H9 (cell line): ENCODE results near the gene CALHM5. TPM values are rescaled to one million over a fixed set of nuclear protein-coding genes. Genes with fewer than 3 reads are reported as not detected.

Experiments
- DNase-seq: peaks from one replicate; pipeline ENCODE4 v3.0.0-alpha.2; 2017
- H2AFZ ChIP-seq: one replicate; pipeline ENCODE4 v1.6.1; 2013; ENCODE audit warnings: mild to moderate bottlenecking, low read length, control low read depth, moderate library complexity
- H2AK5ac ChIP-seq: 2 replicates; pipeline ENCODE4 v1.6.1; 2013; ENCODE audit warnings: low read length, control low read depth, mixed read lengths; ENCODE audit not compliant: insufficient read length
- H2BK120ac ChIP-seq: one replicate; pipeline ENCODE4 v1.6.1; 2013; ENCODE audit warnings: low read depth, mild to moderate bottlenecking, low read length, control low read depth, inconsistent platforms; ENCODE audit not compliant: poor library complexity, severe bottlenecking
- H2BK12ac ChIP-seq: 2 replicates; pipeline ENCODE4 v1.6.1; 2013; ENCODE audit warnings: low read length, control low read depth, mixed read lengths, low read depth; ENCODE audit not compliant: insufficient read length
- H2BK15ac ChIP-seq: 2 replicates; pipeline ENCODE4 v1.6.1; 2013; ENCODE audit warnings: low read depth, low read length, control low read depth
- H2BK20ac ChIP-seq: one replicate; pipeline ENCODE4 v1.6.1; 2013; ENCODE audit warnings: low read depth, mild to moderate bottlenecking, low read length, control low read depth, inconsistent platforms; ENCODE audit not compliant: poor library complexity, severe bottlenecking
- H2BK5ac ChIP-seq: 2 replicates; pipeline ENCODE4 v1.6.1; 2013; ENCODE audit warnings: low read length, control low read depth, mixed read lengths; ENCODE audit not compliant: insufficient read length
- H3K14ac ChIP-seq: 2 replicates; pipeline ENCODE4 v1.6.1; 2013; ENCODE audit warnings: low read length, control low read depth; ENCODE audit not compliant: insufficient read depth
- H3K18ac ChIP-seq: 2 replicates; pipeline ENCODE4 v1.6.1; 2013; ENCODE audit warnings: low read depth, mild to moderate bottlenecking, mixed read lengths, low read length, control low read depth; ENCODE audit not compliant: insufficient read length
- H3K23ac ChIP-seq: 2 replicates; pipeline ENCODE4 v1.6.1; 2013; ENCODE audit warnings: low read length, control low read depth, mixed read lengths, low read depth; ENCODE audit not compliant: insufficient read length
- H3K23me2 ChIP-seq: 2 replicates; pipeline ENCODE4 v1.6.1; 2013; ENCODE audit warnings: low read depth, mild to moderate bottlenecking, mixed read lengths, low read length, control low read depth; ENCODE audit not compliant: insufficient read length, poor library complexity, severe bottlenecking
- H3K27ac ChIP-seq: 2 replicates; pipeline ENCODE4 v1.5.1; 2013; ENCODE audit warnings: low read length, control low read depth, mixed read lengths, low read depth; ENCODE audit not compliant: insufficient read length
- H3K27me3 ChIP-seq: 2 replicates; pipeline ENCODE4 v1.6.1; 2013; ENCODE audit warnings: low read length, control low read depth, inconsistent platforms; ENCODE audit not compliant: insufficient read depth
- H3K4ac ChIP-seq: 2 replicates; pipeline ENCODE4 v1.6.1; 2013; ENCODE audit warnings: low read depth, mild to moderate bottlenecking, control low read depth, inconsistent platforms, low read length, moderate library complexity
- H3K4me1 ChIP-seq: 2 replicates; pipeline ENCODE4 v1.6.1; 2013; ENCODE audit warnings: low read length, control low read depth, inconsistent platforms; ENCODE audit not compliant: insufficient read depth
- H3K4me2 ChIP-seq: 2 replicates; pipeline ENCODE4 v1.6.1; 2013; ENCODE audit warnings: low read length, control low read depth, mixed read lengths; ENCODE audit not compliant: insufficient read length, insufficient read depth
- H3K56ac ChIP-seq: 2 replicates; pipeline ENCODE4 v1.6.1; 2013; ENCODE audit warnings: low read depth, mild to moderate bottlenecking, mixed read lengths, low read length, control low read depth; ENCODE audit not compliant: insufficient read length
- H3K79me1 ChIP-seq: 2 replicates; pipeline ENCODE4 v1.6.1; 2013; ENCODE audit warnings: low read depth, mild to moderate bottlenecking, moderate library complexity, low read length, control low read depth, inconsistent platforms; ENCODE audit not compliant: insufficient read depth, poor library complexity, severe bottlenecking
- H3K79me2 ChIP-seq: 2 replicates; pipeline ENCODE4 v1.6.1; 2013; ENCODE audit warnings: low read length, control low read depth, inconsistent platforms; ENCODE audit not compliant: insufficient read depth
- H3K9ac ChIP-seq: 2 replicates; pipeline ENCODE4 v1.6.1; 2013; ENCODE audit warnings: low read length, control low read depth, mixed read lengths; ENCODE audit not compliant: insufficient read length; ENCODE audit errors: extremely low read depth
- H3K9me3 ChIP-seq: one replicate; pipeline ENCODE4 v1.6.1; 2013; ENCODE audit warnings: low read depth, low read length, inconsistent platforms; ENCODE audit not compliant: control insufficient read depth
- H3T11ph ChIP-seq: one replicate; pipeline ENCODE4 v1.6.1; 2013; ENCODE audit warnings: mild to moderate bottlenecking, low read length, control low read depth, inconsistent platforms
- H4K20me1 ChIP-seq: one replicate; pipeline ENCODE4 v1.6.1; 2013; ENCODE audit not compliant: control insufficient read depth, insufficient read length, insufficient read depth
- H4K5ac ChIP-seq: 2 replicates; pipeline ENCODE4 v1.6.1; 2013; ENCODE audit warnings: low read depth, mild to moderate bottlenecking, mixed read lengths, low read length, control low read depth; ENCODE audit not compliant: insufficient read length
- H4K8ac ChIP-seq: replicated peaks from 2 replicates; pipeline ENCODE4 v1.6.1; 2013; ENCODE audit warnings: low read length, control low read depth, mixed read lengths, low read depth; ENCODE audit not compliant: insufficient read length
- H4K91ac ChIP-seq: 2 replicates; pipeline ENCODE4 v1.6.1; 2013; ENCODE audit warnings: low read depth, mild to moderate bottlenecking, moderate library complexity, mixed read lengths, low read length, control low read depth; ENCODE audit not compliant: insufficient read length
- H3K27ac Mint-ChIP-seq, 3 experiments: 2 replicates in 2 of 3; 3 replicates in 1 of 3; pipeline ENCODE4 v1.8.0; 2020 to 2021; ENCODE audit warnings: mixed read lengths in 3 of 3, mild to moderate bottlenecking in 1 of 3, moderate library complexity in 1 of 3
- H3K27me3 Mint-ChIP-seq: 2 replicates; pipeline ENCODE4 v1.8.0; 2021; ENCODE audit warnings: low read depth, mild to moderate bottlenecking, moderate library complexity, mixed read lengths
- H3K36me3 Mint-ChIP-seq, 3 experiments: 2 replicates in 2 of 3; 3 replicates in 1 of 3; pipeline ENCODE4 v1.8.0; 2020 to 2021; ENCODE audit warnings: low read depth in 3 of 3, mixed read lengths in 3 of 3; ENCODE audit not compliant: insufficient read depth in 1 of 3
- H3K4me1 Mint-ChIP-seq, 2 experiments: 2 replicates each; pipeline ENCODE4 v1.8.0; 2020; ENCODE audit warnings: mixed read lengths in 2 of 2
- H3K4me3 Mint-ChIP-seq, 2 experiments: 2 replicates in 1 of 2; 3 replicates in 1 of 2; pipeline ENCODE4 v1.8.0; 2020 to 2021; ENCODE audit warnings: mild to moderate bottlenecking in 2 of 2, mixed read lengths in 2 of 2, moderate library complexity in 1 of 2
- H3K9me3 Mint-ChIP-seq, 2 experiments: 2 replicates in 1 of 2; 3 replicates in 1 of 2; pipeline ENCODE4 v1.8.0; 2020; ENCODE audit warnings: mild to moderate bottlenecking in 2 of 2, mixed read lengths in 2 of 2, moderate library complexity in 1 of 2
- WGBS: extraction: QIAGEN DNeasy Blood & Tissue Kit; methylation state at CpG from one replicate; pipeline ENCODE4 v1.1.7; 2013; ENCODE audit warnings: missing lambda C conversion rate, low lambda C conversion rate, mixed read lengths; ENCODE audit not compliant: insufficient read length; ENCODE audit errors: extremely low coverage; 5-methylcytosine and 5-hydroxymethylcytosine counted together
- total RNA-seq: library from RNA; stranded (reverse); gene quantifications from 2 replicates; pipeline ENCODE4 v1.2.1, GENCODE V29; 2021
- TF ChIP-seq, protein P1 (sequence below): fragments of 200-600 bp; sonication (generic); conservative IDR thresholded peaks from 3 replicates; pipeline ENCODE4 v1.8.0; 2021; ENCODE audit warnings: antibody characterized with exemption, mild to moderate bottlenecking

The CALHM5 gene
- total RNA-seq, 1 experiment from 2014 or later: 0.09 TPM

- no peak overlapping the region for H4K8ac ChIP-seq
- Mint-ChIP-seq H3K9me3 (no peaks in the 10 kb centered on the region), H3K4me1 (peaks cover 12 to 24% of the 10 kb centered on the region in 2 experiments), H3K4me3 (no peak overlapping the region), H3K36me3 (no peaks in the 10 kb centered on the region), H3K27ac (no peak overlapping the region; a peak in 1 of 7 replicates), H3K27me3 (no peaks in the 10 kb centered on the region)
- no peak overlapping the region for H3K56ac ChIP-seq
- H3K79me2 ChIP-seq: no peaks in the 10 kb centered on the region
- H4K20me1 ChIP-seq: no peaks in the 10 kb centered on the region
- H2AK5ac ChIP-seq: no peak overlapping the region
- H2BK20ac ChIP-seq: no peak overlapping the region
- no peak overlapping the region for H3K18ac ChIP-seq
- H3K9ac ChIP-seq: no peak overlapping the region
- DNase-seq: no peak
- no peaks in the 10 kb centered on the region for H3K79me1 ChIP-seq
- no peak overlapping the region for H3K27ac ChIP-seq
- no peak overlapping the region for H4K91ac ChIP-seq
- H3T11ph ChIP-seq: no peak overlapping the region
- H3K4me2 ChIP-seq: no peak overlapping the region
- no peak overlapping the region for H2BK15ac ChIP-seq
- H2BK5ac ChIP-seq: no peak overlapping the region
- WGBS: no CpG with 5 or more reads among the region's 2 CpGs
- no peaks in the 10 kb centered on the region for H3K23me2 ChIP-seq
- H3K27me3 ChIP-seq: no peaks in the 10 kb centered on the region
- H3K23ac ChIP-seq: no peak overlapping the region
- H3K9me3 ChIP-seq: no peaks in the 10 kb centered on the region
- H2BK12ac ChIP-seq: no peak overlapping the region
- no peaks in the 10 kb centered on the region; the same call in 1 of the 2 replicates for H3K4me1 ChIP-seq
- TF ChIP-seq, protein P1, sequence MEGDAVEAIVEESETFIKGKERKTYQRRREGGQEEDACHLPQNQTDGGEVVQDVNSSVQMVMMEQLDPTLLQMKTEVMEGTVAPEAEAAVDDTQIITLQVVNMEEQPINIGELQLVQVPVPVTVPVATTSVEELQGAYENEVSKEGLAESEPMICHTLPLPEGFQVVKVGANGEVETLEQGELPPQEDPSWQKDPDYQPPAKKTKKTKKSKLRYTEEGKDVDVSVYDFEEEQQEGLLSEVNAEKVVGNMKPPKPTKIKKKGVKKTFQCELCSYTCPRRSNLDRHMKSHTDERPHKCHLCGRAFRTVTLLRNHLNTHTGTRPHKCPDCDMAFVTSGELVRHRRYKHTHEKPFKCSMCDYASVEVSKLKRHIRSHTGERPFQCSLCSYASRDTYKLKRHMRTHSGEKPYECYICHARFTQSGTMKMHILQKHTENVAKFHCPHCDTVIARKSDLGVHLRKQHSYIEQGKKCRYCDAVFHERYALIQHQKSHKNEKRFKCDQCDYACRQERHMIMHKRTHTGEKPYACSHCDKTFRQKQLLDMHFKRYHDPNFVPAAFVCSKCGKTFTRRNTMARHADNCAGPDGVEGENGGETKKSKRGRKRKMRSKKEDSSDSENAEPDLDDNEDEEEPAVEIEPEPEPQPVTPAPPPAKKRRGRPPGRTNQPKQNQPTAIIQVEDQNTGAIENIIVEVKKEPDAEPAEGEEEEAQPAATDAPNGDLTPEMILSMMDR: no peak
- no peak overlapping the region for H2BK120ac ChIP-seq
- no peak overlapping the region for H3K14ac ChIP-seq
- no peak overlapping the region for H4K5ac ChIP-seq
- no peak overlapping the region for H2AFZ ChIP-seq
- no peak overlapping the region for H3K4ac ChIP-seq
These were observed 12.8 kb downstream of the CALHM5 start for GRCh38 chr6:116524236-116524635.
